Kidney (tissue), 14 donors: ENCODE measurements around the gene PPARG. TPM values are rescaled to one million over a fixed set of nuclear protein-coding genes. Genes with fewer than 3 reads are reported as not detected.
A peak's percentile ranks its signal among the peaks of the same experiment; 100 is the strongest.

Experiments
- DNase-seq, 5 donors: peaks; one replicate each; pipeline ENCODE4 v3.0.0-alpha.2; 2013 to 2020
- FAIRE-seq: peaks from 2 replicates; lab custom pipeline; 2012; peaks lifted over from hg19 to GRCh38; lab: Jason Lieb, UNC
- H3K27ac ChIP-seq, 2 donors: one replicate each; pipeline ENCODE4 v1.7.0; 2013; ENCODE audit warnings: low read depth in 2 of 2, low read length in 2 of 2, inconsistent platforms in 1 of 2
- H3K27me3 ChIP-seq: one replicate; pipeline ENCODE4 v1.7.1; 2013; ENCODE audit warnings: low read length, inconsistent platforms; ENCODE audit not compliant: control insufficient read depth, insufficient read depth
- H3K36me3 ChIP-seq, 3 donors: one replicate each; pipeline versions ENCODE4 v1.7.0 to v1.7.1; 2013; ENCODE audit warnings: low read length in 3 of 3, control low read depth in 1 of 3, inconsistent platforms in 1 of 3; ENCODE audit not compliant: insufficient read depth in 3 of 3, control insufficient read depth in 2 of 3
- H3K4me1 ChIP-seq, 3 donors: one replicate each; pipeline versions ENCODE4 v1.7.0 to v1.7.1; 2013; ENCODE audit warnings: low read length in 3 of 3, inconsistent platforms in 1 of 3, low read depth in 1 of 3; ENCODE audit not compliant: control insufficient read depth in 2 of 3, insufficient read depth in 2 of 3
- H3K4me3 ChIP-seq, 3 donors: one replicate each; pipeline versions ENCODE4 v1.7.0 to v1.8.1; 2013; ENCODE audit warnings: low read length in 3 of 3, control low read depth in 1 of 3, inconsistent platforms in 1 of 3
- H3K9ac ChIP-seq, 3 donors: one replicate each; pipeline versions ENCODE4 v1.7.0 to v1.7.1; 2013; ENCODE audit warnings: low read length in 3 of 3, control low read depth in 1 of 3, inconsistent platforms in 1 of 3
- H3K9me3 ChIP-seq, 3 donors: one replicate each; pipeline versions ENCODE4 v1.7.0 to v1.7.1; 2013; ENCODE audit warnings: low read length in 3 of 3, control low read depth in 1 of 3, inconsistent platforms in 1 of 3; ENCODE audit not compliant: control insufficient read depth in 2 of 3, insufficient read depth in 1 of 3
- intact Hi-C: fragments of 100-400 bp; cut with DNase I; formaldehyde crosslinking; loops from one replicate; pipeline ENCODE4 v1.11.1; 2022
- polyA plus RNA-seq: library from polyadenylated mRNA; stranded (reverse); fragments of 350-450 nt; fragmentation: Illumina TruSeq; extraction: RNeasy Lipid Tissue Mini Kit (QIAGEN cat#74804); gene quantifications from one replicate; pipeline ENCODE4 v1.2.3, GENCODE V29; 2014; ENCODE audit warnings: low read depth, low replicate concordance; ENCODE audit not compliant: insufficient read depth
- total RNA-seq: library from RNA; stranded (reverse); fragmentation: NEBNext Ultra II Directional; extraction: Animal tissue kit (Norgen Biotek cat#: 25700); gene quantifications from one replicate; pipeline ENCODE4 v1.2.1, GENCODE V29; 2021
- TF ChIP-seq, protein P1 (sequence below): IDR thresholded peaks from 3 replicates; pipeline ENCODE4 v1.5.1; 2012; ENCODE audit warnings: mild to moderate bottlenecking, moderate library complexity, borderline replicate concordance; ENCODE audit not compliant: insufficient read depth; ENCODE audit errors: extremely low read depth
- donor health status: control.
- donor health status: control.
- donor health status: control.
- donor health status: control.
- donor health status: control.
- donor health status: DM: yes; HTN: yes; CAD: no.
- donor health status: Normal renal cell carcinoma (clear cell type).

PPARG gene
- total and polyA plus RNA-seq, 2 donors from 2014 or later, result 19.0 to 19.2 TPM

DNA sequence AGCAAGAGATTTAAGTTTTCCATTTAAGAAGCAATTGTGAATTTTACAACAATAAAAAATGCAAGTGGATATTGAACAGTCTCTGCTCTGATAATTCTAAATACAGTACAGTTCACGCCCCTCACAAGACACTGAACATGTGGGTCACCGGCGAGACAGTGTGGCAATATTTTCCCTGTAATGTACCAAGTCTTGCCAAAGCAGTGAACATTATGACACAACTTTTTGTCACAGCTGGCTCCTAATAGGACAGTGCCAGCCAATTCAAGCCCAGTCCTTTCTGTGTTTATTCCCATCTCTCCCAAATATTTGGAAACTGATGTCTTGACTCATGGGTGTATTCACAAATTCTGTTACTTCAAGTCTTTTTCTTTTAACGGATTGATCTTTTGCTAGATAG is 62.3 kb downstream of the PPARG start:
- no peaks in the 10 kb centered on the region for H3K27me3 ChIP-seq
- H3K36me3 ChIP-seq, result no peaks in the 10 kb centered on the region
- DNase-seq (no peak), FAIRE-seq (no peak)
- peaks cover 0 to 25% (median 9%) of the 10 kb centered on the region in 3 donors for H3K4me1 ChIP-seq
- peak overlapping the region in 2 of 3 donors; percentile 23 to 62 for H3K4me3 ChIP-seq
- intact Hi-C loops, result no loop called here
- TF ChIP-seq, protein P1, sequence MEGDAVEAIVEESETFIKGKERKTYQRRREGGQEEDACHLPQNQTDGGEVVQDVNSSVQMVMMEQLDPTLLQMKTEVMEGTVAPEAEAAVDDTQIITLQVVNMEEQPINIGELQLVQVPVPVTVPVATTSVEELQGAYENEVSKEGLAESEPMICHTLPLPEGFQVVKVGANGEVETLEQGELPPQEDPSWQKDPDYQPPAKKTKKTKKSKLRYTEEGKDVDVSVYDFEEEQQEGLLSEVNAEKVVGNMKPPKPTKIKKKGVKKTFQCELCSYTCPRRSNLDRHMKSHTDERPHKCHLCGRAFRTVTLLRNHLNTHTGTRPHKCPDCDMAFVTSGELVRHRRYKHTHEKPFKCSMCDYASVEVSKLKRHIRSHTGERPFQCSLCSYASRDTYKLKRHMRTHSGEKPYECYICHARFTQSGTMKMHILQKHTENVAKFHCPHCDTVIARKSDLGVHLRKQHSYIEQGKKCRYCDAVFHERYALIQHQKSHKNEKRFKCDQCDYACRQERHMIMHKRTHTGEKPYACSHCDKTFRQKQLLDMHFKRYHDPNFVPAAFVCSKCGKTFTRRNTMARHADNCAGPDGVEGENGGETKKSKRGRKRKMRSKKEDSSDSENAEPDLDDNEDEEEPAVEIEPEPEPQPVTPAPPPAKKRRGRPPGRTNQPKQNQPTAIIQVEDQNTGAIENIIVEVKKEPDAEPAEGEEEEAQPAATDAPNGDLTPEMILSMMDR, result no peak
- no peak overlapping the region for H3K9ac ChIP-seq
- peak overlapping the region in 1 of 2 donors; percentile 20 for H3K27ac ChIP-seq
- no peaks in the 10 kb centered on the region for H3K9me3 ChIP-seq

DNA sequence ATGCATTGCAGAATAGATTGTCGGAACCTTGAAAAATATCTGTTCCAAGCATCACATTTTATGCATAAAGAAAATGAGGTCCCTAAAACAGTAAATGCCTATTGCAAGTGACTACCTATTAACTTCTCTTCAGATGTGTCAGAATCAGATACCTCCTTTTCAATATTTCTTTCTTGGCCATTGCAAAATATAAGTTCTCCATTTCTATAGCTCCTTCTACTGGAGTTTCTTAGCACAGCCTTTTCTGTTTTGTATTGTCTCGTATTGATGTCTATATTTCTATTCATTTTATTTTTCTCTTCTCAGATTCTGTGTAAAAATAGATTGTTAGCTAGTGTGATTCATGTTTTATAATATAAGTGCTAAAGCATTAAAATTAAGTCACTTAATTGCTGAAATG is 63.4 kb downstream of the PPARG start:
- Histone ChIP-seq H3K4me1 (peaks cover 0 to 25% (median 9%) of the 10 kb centered on the region in 3 donors), H3K9ac (no peak overlapping the region), H3K4me3 (no peak overlapping the region), H3K36me3 (no peaks in the 10 kb centered on the region), H3K27me3 (no peaks in the 10 kb centered on the region), H3K27ac (no peak overlapping the region), H3K9me3 (no peaks in the 10 kb centered on the region)
- intact Hi-C loops, result no loop called here
- TF ChIP-seq, protein P1, result no peak
- FAIRE-seq (no peak), DNase-seq (no peak)

DNA sequence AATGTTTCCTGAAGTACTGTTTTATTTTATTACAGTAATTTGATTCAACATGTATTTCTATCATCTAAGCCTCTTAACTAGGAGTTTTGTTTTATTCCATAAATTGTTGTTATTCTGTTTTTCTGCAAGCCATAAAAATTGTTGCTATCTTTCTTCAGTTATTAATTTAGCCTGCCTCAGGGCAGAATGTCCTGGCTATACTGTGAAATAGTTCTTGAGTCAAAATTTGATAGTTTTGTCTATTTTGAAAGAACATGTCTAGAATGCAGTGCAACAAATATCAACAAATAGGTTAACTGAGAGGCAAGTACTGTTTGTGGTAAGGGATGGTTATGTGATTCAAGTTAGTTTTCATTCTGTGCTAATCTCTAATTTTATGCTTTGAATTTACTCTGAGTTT is 63.9 kb downstream of the PPARG start:
- Histone ChIP-seq H3K9ac (no peak overlapping the region), H3K4me3 (no peak overlapping the region), H3K36me3 (no peaks in the 10 kb centered on the region), H3K27me3 (no peaks in the 10 kb centered on the region), H3K9me3 (no peaks in the 10 kb centered on the region), H3K27ac (no peak overlapping the region), H3K4me1 (peaks cover 0 to 25% (median 9%) of the 10 kb centered on the region in 3 donors)
- intact Hi-C loops, result no loop called here
- DNase-seq (no peak), FAIRE-seq (no peak)
- TF ChIP-seq, protein P1, result no peak
